Femur (tissue), 1 donor: ENCODE data around the gene OTOP2.
"Not testable (repeated sequence)": the region's sequence is repeated elsewhere in the genome, so short reads cannot be mapped to it uniquely, and the experiment has no call there.

ENCODE experiments used
- DNase-seq: peaks from one replicate; pipeline ENCODE4 v3.0.0-alpha.2; 2017

The OTOP2 gene

DNA sequence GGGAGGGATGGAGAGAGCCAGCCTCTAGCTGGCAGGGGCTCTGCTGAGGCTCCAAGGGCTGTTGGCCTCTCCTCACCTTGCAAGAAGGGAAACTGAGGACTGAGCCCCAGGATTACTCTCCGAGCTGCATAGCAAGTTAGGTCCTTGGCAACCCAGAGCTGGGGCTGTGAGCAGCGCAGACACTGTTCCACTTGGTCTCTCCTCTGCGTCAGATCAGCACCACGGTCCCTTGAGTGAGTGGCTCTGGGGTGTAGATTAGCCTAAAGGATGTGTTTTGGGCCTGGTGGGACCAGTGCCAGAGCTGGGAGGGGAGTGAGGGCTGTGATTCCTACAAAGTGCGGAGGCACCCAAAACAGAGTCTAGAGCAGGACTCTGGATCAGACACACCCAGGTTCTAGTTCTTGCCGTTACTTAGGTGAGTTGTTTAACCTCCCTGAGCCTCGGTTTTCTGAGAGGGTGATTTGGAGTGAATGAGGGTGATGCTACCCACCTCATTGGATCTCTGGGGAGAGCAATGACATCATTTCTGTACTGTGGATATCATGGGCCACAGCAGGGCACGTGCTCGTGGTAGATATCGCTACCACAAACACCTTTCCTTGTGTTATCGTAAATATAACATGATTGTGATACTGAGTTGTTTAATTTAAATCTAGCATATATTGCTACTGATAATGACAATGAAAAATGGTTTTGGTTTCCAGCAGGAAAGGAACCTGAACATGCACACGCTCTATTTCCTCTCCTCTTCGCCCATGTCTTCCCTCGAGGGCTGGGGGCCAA, 22.5 kb upstream of the OTOP2 start:
- DNase-seq, result no peak

DNA sequence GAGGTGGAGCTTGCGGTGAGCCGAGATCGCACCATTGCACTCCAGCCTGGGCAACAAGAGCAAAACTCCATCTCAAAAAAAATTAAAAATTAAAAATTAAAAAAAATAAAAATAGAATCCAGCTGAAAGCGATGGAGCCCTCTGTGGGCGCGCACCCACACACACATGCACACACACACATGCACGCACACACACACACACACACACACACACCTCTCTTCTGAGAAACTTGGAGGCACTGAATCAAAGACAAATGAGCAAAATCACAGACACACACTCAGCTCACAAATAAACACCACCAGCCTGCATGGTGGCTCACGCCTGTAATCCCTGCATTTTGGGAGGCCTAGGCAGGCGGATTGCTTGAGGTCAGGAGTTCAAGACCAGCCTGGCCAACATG, 21.0 kb upstream of the OTOP2 start:
- no peak for DNase-seq

DNA sequence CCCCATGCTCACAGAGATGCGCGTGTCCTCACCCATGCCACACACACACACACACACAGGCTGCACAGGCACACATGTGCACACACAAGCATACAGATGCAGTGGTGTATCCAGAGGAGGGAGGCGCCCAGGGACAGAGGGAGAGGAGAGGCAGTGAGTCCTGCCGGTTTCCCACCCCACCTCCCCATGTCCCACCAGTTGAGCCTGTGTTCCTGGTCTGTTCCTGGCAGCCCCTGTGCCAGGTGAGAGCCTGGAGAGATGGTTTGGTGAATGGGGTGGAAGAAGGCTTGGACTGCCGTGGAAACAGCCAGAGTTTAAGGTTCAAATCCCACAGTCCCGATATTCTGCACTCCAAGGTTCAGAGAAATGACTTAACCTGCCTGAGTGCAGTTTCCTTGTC, 20.4 kb upstream of the OTOP2 start:
- no peak for DNase-seq

DNA sequence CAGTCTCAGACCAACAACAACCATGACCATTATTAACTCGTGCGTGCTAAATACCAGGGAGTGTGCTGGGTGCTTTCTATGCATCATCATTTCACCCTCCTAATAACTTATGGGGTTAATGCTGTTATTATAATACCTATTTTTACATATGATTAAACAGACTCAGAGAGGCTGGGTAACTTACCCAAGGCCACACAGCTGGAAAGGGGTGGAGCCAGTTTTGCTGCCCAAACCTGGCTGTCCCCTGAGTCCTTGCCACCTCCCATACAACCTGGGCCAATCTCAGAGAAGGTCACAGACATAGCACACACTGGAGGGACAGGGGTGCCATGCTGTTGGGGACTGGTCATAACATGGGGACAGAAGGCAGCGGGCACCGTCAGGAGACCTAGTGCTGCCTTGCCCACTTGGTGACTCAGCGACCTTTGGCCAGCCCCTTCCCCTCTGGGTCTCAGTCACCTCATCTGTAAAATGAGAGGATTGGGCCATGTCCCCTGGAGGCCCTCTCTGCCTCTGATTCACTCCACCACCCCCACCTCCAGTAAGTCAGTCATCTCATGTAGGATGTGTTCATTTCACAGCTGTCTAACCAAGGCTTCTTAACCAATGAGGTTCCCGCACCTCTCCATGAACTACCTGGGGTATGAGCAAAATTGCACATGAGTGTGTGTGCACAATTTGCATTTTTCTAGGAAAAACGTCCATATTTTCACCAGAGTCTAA, 19.2 kb upstream of the OTOP2 start:
- no peak for DNase-seq

DNA sequence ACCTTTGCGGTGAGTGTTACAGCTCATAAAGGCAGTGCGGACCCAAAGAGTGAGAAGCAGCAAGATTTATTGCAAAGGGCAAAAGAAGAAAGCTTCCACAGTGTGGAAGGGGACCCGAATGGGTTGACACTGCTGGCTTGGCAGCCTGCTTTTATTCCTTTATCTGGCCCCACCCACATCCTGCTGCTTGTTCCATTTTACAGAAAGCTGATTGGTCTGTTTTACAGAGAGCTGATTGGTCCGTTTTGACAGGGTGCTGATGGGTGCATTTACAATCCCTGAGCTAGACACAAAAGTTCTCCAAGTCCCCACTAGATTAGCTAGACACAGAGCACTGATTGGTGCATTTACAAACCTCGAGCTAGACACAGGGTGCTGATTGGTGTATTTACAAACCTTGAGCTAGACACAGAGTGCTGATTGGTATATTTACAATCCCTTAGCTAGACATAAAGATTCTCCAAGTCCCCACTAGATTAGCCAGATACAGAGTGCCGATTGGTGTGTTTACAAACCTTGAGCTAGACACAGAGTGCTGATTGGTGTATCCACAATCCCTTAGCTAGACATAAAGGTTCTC, 17.8 kb upstream of the OTOP2 start:
- not testable (repeated sequence) for DNase-seq

DNA sequence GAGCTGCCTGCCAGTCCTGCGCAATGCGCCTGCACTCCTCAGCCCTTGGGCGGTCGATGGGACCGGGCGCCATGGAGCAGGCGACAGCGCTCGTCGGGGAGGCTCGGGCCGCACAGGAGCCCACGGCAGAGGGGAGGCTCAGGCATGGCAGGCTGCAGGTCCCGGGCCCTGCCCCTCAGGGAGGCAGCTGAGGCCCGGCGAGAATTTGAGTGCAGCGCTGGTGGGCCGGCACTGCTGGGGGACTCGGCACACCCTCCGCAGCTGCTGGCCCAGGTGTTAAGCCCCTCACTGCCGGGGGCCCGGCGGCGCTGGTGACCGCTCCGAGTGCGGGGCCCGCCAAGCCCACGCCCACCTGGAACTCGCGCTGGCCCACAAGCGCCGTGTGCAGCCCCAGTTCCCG, 17.1 kb upstream of the OTOP2 start:
- no peak for DNase-seq

DNA sequence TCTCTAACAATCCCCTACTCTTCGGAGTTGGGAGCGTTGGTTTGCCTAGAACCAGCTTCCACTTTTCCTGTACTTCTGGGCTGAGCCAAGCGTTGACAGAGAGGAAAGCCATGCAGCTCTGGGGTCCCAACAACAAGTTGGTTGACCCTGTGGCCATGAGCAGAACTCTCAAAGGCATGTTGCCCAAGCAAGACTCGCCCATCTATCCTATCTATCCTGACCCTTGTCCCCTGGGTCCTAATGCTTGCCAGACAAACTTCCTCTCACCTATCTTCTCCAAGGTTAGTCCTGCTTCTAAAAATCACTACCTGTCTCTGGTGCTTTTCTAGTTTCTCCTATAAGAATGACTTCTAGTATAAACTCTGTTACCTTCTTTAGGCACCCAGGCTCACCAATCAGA, 15.0 kb upstream of the OTOP2 start:
- not testable (repeated sequence) for DNase-seq

DNA sequence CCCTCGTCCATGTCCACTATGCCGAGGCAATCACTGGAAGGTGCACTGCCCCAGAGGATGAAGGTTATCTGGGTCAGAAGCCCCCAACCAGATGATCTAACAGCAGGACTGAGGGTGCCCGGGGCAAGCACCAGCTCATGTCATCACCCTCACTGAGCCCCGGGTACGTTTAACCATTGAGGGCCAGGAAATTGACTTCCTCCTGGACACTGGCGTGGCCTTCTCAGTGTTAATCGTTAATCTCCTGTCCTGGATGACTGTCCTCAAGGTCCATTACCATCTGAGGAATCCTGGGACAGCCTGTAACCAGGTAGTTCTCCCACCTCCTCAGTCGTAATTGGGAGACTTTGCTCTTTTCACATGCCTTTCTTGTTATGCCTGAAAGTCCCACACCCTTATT, 12.7 kb upstream of the OTOP2 start:
- not testable (repeated sequence) for DNase-seq

DNA sequence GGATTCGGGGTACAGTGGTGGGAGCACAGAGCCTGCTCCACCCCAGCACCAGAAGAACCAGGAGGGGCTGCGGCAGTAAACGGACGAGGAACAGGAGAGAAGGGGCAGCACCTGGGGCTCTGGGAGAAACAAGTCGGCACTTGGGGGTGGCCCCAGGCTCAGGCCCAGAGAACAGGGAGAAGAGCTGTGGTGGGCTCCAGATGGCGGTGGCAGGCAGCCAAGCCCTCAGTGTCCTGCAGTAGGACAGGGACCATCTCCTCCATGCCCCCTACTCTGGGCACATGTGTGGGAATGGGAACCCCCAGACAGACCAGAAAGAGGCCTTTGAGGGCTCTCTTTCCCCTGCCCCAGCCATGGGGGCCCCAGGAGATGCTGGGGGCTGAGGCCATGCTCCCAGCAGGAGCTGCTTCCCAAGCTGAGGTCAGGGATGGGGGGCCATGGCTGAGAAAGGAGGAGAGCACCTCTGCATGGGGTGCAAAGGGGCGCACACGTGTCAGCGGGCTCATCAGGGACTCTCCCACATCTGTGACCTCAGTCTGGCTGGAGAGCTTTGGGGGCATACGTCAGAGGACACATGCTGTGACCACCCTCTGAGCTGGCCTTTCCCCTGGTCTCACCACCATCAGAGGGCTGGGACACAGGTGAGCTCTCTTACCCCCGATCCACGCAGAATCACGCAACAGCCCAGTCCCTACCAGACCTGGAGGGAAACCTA, 7.8 kb upstream of the OTOP2 start:
- DNase-seq, result no peak

DNA sequence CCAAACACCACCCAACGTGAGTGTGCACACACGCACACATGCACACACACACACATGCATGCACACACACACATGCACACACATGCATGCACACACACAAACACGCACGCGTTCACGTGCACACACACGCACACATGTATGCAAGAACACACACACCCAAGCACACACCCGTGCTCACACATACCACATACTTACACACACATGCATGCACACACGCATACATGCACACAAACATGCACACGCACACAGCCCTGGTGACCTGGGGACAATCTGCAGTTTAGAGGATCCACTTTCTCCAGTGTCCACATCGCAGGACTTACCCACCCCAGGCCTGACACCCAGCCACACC, 7.2 kb upstream of the OTOP2 start:
- DNase-seq, result no peak

DNA sequence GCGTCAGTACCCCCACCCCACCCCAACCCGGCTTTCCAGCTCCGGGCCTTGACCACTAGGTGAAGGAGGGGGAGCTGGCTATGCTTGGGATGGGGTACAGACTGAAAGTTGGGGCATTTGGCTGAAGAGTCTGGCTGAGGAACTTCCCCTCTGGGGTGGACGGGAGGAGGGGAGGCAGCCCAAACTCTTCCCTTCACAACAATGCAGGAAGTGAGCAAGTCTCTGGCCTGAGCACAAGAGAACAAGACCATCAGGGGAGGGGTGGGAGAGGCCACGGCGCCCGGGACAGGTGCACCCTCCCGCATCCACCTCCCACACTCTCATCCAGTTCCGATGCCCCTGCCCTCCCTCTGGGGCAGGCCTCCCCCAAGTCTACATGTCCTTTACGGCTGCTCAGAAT, 6.6 kb upstream of the OTOP2 start:
- no peak for DNase-seq

DNA sequence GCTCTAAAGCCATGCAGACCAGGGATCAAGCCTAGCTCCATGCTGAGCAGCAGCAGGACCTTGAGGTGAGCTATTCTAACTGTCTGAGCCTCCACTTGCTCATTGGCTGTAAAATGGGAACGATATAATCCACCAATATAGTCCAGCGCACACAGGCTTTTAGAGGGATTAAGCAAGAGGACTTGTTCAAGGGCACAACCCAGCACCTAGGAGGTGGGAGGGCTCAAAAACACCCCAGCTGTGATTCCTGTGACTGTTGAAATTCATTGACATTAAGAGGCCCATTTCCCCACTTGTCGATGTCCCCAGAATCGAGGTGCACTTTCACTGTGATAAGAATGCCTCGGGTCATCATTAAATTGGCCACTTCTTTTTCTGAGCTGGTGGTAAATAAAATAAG, 5.2 kb upstream of the OTOP2 start:
- no peak for DNase-seq

DNA sequence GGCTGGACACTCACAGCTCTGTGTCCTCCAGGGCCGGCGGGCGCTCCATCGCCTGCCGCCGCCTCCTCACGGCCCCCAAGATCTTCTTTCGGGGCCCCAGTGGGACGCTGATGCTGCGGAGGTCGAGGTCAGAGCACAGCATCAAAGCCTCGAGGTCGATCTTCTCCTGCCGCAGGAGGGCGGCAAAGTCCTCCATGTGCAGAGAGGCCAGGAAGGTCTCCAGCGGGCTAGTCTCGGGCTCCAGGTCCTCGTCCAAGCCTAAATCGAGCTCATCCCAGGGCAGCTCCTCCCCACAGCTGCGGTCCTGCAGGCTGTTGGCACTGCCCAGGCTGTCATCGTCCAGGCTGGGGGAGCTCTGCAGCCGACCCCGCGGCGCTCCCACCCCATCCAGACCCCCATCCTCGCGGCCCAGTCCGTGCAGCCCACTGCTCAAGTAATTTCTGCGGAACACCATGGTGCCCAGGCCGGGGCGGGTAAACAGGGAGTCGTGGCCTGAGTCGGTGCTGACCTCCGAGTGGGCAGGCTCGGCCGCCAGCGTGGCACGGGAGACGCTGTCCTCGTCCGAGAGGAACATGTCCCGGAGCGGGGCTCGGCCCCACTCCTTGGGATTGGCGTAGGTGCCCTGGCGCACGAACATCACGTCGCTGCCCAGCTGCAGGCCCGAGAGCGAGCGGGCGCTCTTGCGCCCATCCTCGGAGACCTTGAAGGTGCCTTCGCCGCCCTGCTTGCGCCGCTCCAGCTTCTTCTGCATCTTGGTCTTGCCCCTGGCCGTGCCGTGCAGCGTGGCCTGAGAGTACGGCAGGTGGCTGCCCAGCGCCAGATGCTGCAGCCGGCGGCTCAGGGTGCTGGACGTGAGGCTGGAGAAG, 4.4 kb upstream of the OTOP2 start:
- DNase-seq, result no peak

DNA sequence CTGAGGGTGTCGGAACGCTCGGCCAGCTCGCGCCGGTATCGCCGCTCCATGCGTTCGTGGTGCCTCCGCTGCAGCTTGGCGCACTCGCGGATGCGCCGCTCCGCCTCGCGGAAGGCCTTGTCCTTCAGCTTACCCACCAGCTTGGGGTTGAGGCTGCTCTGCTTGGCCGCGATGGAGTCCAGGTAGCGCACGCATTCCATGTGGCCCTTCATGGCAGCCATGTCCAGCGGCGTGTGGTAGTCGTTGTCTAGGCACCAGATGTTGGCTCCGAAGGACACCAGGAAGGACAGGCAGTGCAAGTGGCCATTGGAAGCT, 3.8 kb upstream of the OTOP2 start:
- DNase-seq, result no peak

DNA sequence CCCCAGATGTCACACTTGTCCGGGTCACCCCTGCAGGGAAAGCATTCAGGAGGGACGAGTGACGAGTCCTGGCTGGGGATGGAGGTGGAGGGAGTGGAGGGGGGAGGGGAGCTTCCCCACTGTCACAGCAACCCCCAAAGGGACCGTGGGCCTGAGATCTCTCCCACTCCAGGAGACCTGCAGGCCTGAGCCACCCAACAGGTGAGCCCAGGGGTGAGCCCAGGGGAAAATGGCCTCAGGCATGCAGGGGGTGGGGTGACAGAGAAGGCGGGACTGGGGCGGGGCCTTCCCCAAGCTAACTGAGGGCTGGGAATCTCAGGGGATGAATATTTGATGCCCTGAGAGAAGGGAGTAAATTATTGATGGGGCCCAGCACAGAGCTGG, 3.4 kb upstream of the OTOP2 start:
- DNase-seq, result no peak

DNA sequence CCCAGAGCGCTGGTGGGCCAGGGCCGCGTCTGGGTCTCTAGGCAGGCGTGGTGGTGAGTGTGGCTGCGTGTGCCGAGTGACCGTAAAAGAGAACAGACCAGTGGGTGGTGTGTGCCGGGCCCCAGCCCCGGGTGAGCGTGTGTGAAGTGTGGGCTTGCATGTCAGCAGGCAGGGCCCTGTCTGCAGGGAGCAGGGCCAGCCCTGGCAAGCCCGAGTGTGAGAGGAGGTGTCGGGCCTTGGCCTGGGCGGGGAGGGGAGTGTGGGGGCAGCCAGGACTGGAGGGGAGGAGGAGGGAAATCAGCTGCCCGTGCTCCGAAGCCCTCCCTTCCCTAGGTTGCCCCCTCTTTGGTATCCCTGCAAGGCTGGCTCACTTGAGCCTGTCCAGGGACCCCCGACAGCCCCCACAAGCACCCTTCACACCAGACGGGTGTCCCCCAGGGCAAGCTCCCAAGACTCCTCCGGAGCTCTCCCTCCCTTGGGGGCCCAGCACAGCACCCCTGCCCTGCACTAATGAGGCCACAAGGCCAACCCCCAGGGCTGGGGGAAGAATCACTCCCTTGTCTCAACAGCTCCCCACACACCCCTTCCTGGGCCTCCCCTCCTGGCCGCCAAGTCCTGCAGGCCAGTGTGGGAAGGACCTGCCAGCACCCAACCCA, 2.9 kb upstream of the OTOP2 start:
- DNase-seq, result no peak

DNA sequence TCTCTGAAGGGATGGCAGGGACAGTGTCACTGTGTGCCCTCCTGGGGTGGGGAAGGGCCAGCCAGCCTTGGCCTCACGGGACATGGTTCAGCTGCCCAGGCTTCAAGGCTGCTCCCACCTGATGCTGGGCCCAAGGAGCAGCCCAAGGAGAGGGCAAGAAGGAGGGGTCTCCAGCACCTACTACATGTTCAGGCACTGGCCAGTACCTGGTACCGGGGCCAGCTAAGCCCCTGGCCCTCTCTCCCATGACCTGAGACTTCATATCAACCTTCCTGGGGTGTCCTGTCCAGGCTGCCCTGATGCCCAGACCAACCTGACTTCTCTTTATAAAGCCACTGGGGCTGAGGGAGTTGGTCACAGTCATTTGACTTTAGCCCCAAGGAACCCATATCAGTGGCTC, 2.3 kb upstream of the OTOP2 start:
- no peak for DNase-seq

DNA sequence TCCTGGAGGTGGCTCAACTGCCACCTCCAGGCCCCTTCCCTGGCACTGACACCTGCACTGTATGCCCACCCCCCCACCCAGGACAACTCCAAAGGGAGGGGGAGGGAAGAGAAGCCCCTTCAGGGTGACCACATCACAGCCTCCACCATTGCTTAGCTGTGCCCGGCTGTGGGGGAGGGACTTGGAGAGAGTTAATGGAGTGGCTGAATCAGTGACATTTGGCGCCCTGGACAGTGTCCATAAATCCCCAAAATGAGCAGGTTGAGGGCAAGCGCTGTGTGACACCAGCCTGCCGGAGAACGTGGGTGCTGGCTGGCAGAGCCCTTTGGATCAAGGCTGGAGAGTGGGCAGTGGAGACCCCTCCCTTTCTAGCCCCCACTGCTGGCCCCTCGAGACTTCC, 1.9 kb upstream of the OTOP2 start:
- no peak for DNase-seq

DNA sequence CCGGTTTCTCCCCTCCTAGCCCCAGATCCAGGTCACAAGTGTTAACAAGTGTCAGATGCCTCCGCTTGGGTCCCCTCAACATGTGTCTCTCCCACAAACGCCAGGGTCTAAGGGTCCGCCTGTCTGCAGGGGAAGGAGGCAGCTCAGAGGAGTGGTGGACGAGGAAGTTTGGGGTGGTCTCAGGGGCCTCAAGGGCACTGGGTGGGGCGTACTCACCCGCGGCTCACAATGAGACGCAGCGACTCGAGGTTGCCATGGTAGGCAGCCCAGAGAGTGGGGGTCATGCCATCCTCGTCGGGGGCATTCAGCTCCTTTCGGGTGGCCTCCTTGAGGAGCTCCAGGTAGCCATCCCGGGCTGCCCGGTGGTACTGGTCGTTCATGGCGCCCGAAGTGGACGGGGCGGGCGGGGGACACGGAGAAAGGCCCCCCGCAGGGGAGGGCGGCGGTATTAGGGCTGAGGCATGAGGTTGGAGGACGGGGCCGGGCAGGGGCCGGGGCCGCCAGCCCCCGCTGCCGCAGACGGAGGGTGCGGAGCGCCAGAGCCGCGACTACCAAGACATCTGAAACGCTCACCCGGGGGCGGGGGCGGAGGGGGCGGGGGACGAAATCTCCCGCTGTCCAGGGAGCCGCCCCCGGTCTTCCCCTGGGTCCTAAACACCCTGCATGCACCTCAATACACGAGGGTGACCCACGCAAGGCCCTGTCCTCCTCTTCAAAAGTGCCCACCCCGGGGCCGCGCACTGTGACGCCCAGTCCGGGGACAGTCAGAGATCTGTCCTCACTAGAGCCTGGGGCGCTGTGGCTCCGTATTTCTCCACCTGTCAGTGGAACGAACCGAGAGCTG, 1.2 kb upstream of the OTOP2 start, which contains the start of gene USH1G:
USH1G (minus strand) TSS at position 562 of the 844 bp plus-strand sequence; CDS start at position 380, 182 bp downstream.
- DNase-seq, result no peak

DNA sequence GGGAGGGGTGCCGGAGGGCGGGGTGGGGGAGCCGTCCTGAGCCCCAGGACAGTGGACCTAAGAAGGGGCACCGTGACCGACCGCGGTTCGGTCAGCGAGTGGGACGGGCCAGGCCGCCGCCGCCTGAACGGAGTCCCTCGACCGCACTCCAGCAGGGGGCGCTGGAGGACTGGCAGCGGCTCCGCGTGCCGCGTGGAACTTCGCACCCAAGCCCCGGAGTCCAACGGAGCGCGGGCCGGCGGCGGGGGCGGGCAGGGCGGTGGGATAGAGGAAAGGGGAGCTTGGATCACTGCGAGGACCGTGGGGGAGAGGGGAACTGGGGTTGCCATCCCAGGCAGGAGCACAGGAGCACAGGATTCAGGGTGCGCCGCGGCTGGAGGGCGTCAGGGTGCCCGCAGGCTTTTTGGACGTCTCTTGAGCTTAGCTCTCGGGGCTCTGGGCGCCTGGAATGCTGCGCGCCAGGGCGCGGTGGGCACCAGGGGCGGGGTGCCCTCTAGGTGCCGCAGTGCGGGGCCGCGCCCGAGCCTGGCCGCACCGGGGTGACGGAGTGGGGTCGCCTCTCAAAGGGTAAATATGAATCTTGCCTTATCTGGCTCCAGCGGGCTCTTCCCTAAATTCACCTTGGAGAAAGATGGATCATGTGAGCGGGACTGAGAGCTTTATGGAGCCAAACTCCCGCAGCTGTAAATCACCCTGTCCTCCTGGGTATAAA, 379 bp upstream of the OTOP2 start:
- peak; percentile 61 for DNase-seq

DNA sequence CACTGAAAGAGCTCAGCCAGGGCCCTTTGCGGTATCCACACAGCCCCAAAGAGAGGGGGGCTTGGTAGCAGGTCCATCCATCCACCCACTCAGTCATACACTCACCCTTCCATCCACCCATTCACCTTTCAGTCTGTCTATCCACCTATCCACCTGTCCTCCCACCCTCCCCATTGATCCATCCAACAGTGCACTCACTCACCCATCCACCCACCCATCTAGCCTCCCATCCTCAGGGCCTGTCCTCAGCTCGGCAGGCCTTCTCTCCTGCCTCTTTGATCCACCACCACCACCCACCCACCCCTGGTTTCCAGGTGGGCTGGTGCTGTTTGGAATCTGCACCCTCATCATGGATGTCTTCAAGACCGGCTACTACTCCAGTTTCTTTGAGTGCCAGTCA, 1.2 kb downstream of the OTOP2 start:
- DNase-seq, result no peak
